HepG2 (cell line): ENCODE data around the gene DLG4. TPM values are rescaled to one million over a fixed set of nuclear protein-coding genes. Genes with fewer than 3 reads are reported as not detected.

Source experiments
- BCLAF1 ChIP-seq: fragments of 450-650 bp; IDR thresholded peaks from 2 replicates; pipeline ENCODE4 v1.6.1; 2017; ENCODE audit warnings: mild to moderate bottlenecking
- BRD4 ChIP-seq: sonication (generic); formaldehyde crosslinking; IDR thresholded peaks from 2 replicates; pipeline ENCODE4 v1.4.0; 2020; ENCODE audit warnings: missing genetic modification reagents
- CENPT ChIP-seq: sonication (generic); formaldehyde crosslinking; IDR thresholded peaks from 2 replicates; pipeline ENCODE4 v1.8.0; 2022; ENCODE audit warnings: low read depth, mild to moderate bottlenecking, moderate library complexity, missing genetic modification reagents
- CREM ChIP-seq, 2 experiments: sonication (generic) in 1 of 2; formaldehyde crosslinking in 1 of 2; IDR thresholded peaks; 2 replicates each; pipeline versions ENCODE4 v1.4.0 to v1.6.1; 2016 to 2020; ENCODE audit warnings: antibody characterized with exemption in 1 of 2, mild to moderate bottlenecking in 1 of 2, missing genetic modification reagents in 1 of 2
- ELF3 ChIP-seq: IDR thresholded peaks from 2 replicates; pipeline ENCODE4 v1.6.1; 2016; ENCODE audit warnings: missing genetic modification reagents, missing compliant biosample characterization
- FOSL2 ChIP-seq: sonication (generic); formaldehyde crosslinking; IDR thresholded peaks from 2 replicates; pipeline ENCODE4 v1.4.0; 2020; ENCODE audit warnings: missing genetic modification reagents
- GZF1 ChIP-seq: sonication (generic); formaldehyde crosslinking; IDR thresholded peaks from 2 replicates; pipeline ENCODE4 v1.5.1; 2020; ENCODE audit warnings: mild to moderate bottlenecking, missing genetic modification reagents
- HIVEP1 ChIP-seq: sonication (generic); formaldehyde crosslinking; IDR thresholded peaks from 2 replicates; pipeline ENCODE4 v1.4.0; 2020; ENCODE audit warnings: mild to moderate bottlenecking, missing genetic modification reagents
- HOXA5 ChIP-seq: sonication (generic); formaldehyde crosslinking; IDR thresholded peaks from 2 replicates; pipeline ENCODE4 v1.4.0; 2020; ENCODE audit warnings: missing genetic modification reagents
- KLF15 ChIP-seq: sonication (generic); formaldehyde crosslinking; IDR thresholded peaks from 2 replicates; pipeline ENCODE4 v1.8.1; 2023; ENCODE audit warnings: borderline replicate concordance, mild to moderate bottlenecking, inconsistent platforms, missing genetic modification reagents, mixed read lengths
- MBD4 ChIP-seq: IDR thresholded peaks from 2 replicates; pipeline ENCODE4 v1.6.1; 2012; ENCODE audit warnings: low read length, inconsistent platforms, borderline replicate concordance
- NFE2L2 ChIP-seq: fragments of 150-350 bp; IDR thresholded peaks from 2 replicates; pipeline ENCODE4 v1.6.1; 2014; ENCODE audit warnings: low read length
- NR0B2 ChIP-seq: sonication (generic); formaldehyde crosslinking; IDR thresholded peaks from 2 replicates; pipeline ENCODE4 v1.4.0; 2020; ENCODE audit warnings: mild to moderate bottlenecking, missing genetic modification reagents
- NR2F6 ChIP-seq, 2 experiments: IDR thresholded peaks; 2 replicates each; pipeline ENCODE4 v1.6.1; 2016; ENCODE audit warnings: antibody characterized with exemption in 1 of 2, mild to moderate bottlenecking in 1 of 2
- PAF1 ChIP-seq: IDR thresholded peaks from 2 replicates; pipeline ENCODE4 v1.6.1; 2016; ENCODE audit warnings: missing genetic modification reagents, missing compliant biosample characterization
- ZNF143 ChIP-seq: sonication (generic); formaldehyde crosslinking; IDR thresholded peaks from 2 replicates; pipeline ENCODE4 v1.4.0; 2020; ENCODE audit warnings: missing genetic modification reagents
- ZNF224 ChIP-seq: sonication (generic); formaldehyde crosslinking; IDR thresholded peaks from 2 replicates; pipeline ENCODE4 v1.5.0; 2020; ENCODE audit warnings: mild to moderate bottlenecking, missing genetic modification reagents
- ZNF256 ChIP-seq: sonication (generic); formaldehyde crosslinking; conservative IDR thresholded peaks from 2 replicates; pipeline ENCODE4 v1.4.0; 2020; ENCODE audit warnings: missing genetic modification reagents
- ZNF549 ChIP-seq: sonication (generic); formaldehyde crosslinking; IDR thresholded peaks from 2 replicates; pipeline ENCODE4 v1.5.0; 2020; ENCODE audit warnings: missing genetic modification reagents
- ZNF710 ChIP-seq: sonication (generic); formaldehyde crosslinking; IDR thresholded peaks from 2 replicates; pipeline ENCODE4 v1.5.0; 2020; ENCODE audit warnings: mild to moderate bottlenecking, missing genetic modification reagents, borderline replicate concordance
- polyA plus RNA-seq, 8 experiments: library from polyadenylated mRNA; depleted of rRNA in 3 of 8; stranded (reverse) in 7 of 8; unstranded in 1 of 8; fragments of >200 nt; fragmentation: Illumina TruSeq in 4 of 8; extraction: Trizol in 4 of 8; gene quantifications; 2 replicates each; pipeline versions ENCODE4 v1.2.1 to v1.2.3, GENCODE V29; 2011 to 2016; ENCODE audit warnings: low read depth in 4 of 8, missing spikeins in 1 of 8, mixed read lengths in 1 of 8; ENCODE audit not compliant: insufficient read depth in 1 of 8
- total RNA-seq, 5 experiments: library from RNA; depleted of rRNA; stranded (reverse); fragments of >200 nt; fragmentation: Illumina TruSeq; extraction: Trizol; gene quantifications; 2 replicates each; pipeline ENCODE4 v1.2.3, GENCODE V29; 2016; ENCODE audit warnings: low read depth in 1 of 5
- TF ChIP-seq, protein P1 (sequence below): sonication (generic); formaldehyde crosslinking; IDR thresholded peaks from 2 replicates; pipeline ENCODE4 v1.4.0; 2020; ENCODE audit warnings: missing genetic modification reagents, borderline replicate concordance

Gene DLG4
- total and polyA plus RNA-seq, 2 of the 13 experiments (the other 11 are each of a cell fraction or from before 2014, with no cell fraction given) = 0.71 to 4.3 TPM

DNA sequence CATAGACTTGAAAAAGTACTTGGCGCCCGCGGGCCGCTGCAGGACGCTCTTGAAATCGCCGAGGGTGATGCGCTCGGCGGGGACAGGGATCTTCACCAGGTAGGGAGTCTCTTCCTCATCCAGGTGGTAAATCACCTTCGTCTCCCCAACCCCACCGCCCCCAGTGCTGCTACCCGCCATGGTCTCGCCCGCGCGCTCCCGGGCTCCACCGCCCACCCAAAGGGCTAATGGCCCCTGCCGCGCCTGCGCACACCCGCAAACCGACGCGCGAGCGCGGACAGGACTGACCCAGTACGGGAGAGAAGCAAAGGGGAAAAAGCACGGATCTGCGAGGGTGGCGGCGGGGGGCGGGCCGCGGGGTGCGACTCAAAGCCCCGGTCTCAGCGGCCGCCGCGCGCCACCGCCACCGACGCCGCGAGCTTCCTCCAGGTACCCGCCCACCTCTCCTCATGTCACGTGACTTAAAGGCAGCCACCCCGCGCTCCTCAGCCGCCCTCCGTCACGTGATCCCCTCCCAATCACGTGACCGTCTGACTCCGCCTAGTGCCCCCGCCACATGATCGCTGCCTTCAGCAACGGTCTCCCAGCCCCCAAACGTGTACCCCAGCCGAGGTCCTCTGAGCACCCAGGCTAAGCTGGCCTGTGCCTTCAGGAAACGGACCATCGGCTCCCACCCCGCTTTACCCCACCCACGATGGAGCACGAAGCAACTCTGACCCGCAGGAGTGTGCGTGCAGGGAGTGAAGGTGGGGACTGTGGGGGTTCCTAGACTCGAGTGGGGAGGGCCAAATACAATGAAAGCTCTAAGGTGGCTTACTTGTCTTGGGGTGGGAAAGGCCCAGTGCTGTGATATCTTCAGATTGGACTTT, 14.7 kb upstream of the DLG4 start, which contains the start of gene DVL2 (continued):
- TF ChIP-seq BRD4 (peak; percentile 93), ZNF256 (CRISPR knock-in tag) (0 out of 2 replicates have a peak, but pooled peaks have one; percentile 50), GZF1 (CRISPR knock-in tag) (no peak), CREM (IDR thresholded peaks at IDR 0.05) (peak; percentile 21; the same call in 1 of the 2 replicates), CREM (CRISPR knock-in tag; IDR thresholded peaks at IDR 0.05) (no peak), NR0B2 (CRISPR knock-in tag) (no peak), HOXA5 (CRISPR knock-in tag) (peak; percentile 69; the same call in 1 of the 2 replicates), MBD4 (no peak), ZNF143 (CRISPR knock-in tag) (peak; percentile 69), ZNF549 (CRISPR knock-in tag) (no peak), KLF15 (CRISPR knock-in tag) (no peak), CENPT (CRISPR knock-in tag) (no peak), ZNF710 (CRISPR knock-in tag) (no peak), BCLAF1 (no peak), PAF1 (CRISPR knock-in tag) (peak; percentile 95; the same call in 1 of the 2 replicates), ZNF224 (CRISPR knock-in tag) (no peak), NFE2L2 (no peak), NR2F6 (IDR thresholded peaks at IDR 0.05) (no peak), NR2F6 (CRISPR knock-in tag; IDR thresholded peaks at IDR 0.05) (peak; percentile 58; the same call in 1 of the 2 replicates), ELF3 (CRISPR knock-in tag) (peak; percentile 66; the same call in 1 of the 2 replicates), FOSL2 (CRISPR knock-in tag) (peak; percentile 60), HIVEP1 (CRISPR knock-in tag) (no peak)
- TF ChIP-seq, protein P1, sequence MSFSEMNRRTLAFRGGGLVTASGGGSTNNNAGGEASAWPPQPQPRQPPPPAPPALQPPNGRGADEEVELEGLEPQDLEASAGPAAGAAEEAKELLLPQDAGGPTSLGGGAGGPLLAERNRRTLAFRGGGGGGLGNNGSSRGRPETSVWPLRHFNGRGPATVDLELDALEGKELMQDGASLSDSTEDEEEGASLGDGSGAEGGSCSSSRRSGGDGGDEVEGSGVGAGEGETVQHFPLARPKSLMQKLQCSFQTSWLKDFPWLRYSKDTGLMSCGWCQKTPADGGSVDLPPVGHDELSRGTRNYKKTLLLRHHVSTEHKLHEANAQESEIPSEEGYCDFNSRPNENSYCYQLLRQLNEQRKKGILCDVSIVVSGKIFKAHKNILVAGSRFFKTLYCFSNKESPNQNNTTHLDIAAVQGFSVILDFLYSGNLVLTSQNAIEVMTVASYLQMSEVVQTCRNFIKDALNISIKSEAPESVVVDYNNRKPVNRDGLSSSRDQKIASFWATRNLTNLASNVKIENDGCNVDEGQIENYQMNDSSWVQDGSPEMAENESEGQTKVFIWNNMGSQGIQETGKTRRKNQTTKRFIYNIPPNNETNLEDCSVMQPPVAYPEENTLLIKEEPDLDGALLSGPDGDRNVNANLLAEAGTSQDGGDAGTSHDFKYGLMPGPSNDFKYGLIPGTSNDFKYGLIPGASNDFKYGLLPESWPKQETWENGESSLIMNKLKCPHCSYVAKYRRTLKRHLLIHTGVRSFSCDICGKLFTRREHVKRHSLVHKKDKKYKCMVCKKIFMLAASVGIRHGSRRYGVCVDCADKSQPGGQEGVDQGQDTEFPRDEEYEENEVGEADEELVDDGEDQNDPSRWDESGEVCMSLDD (CRISPR knock-in tag) = 0 out of 2 replicates have a peak, but pooled peaks have one; percentile 70
